ENCODE results near the gene CHKB.

The CHKB gene

GRCh38 chr22:50551160-50551752 lies 31.4 kb downstream of the CHKB start:
- DNase-seq (ENCODE audit: low read depth) = no peak

GRCh38 chr22:50550395-50550794 lies 32.3 kb downstream of the CHKB start:
- TF ChIP-seq, protein P1, sequence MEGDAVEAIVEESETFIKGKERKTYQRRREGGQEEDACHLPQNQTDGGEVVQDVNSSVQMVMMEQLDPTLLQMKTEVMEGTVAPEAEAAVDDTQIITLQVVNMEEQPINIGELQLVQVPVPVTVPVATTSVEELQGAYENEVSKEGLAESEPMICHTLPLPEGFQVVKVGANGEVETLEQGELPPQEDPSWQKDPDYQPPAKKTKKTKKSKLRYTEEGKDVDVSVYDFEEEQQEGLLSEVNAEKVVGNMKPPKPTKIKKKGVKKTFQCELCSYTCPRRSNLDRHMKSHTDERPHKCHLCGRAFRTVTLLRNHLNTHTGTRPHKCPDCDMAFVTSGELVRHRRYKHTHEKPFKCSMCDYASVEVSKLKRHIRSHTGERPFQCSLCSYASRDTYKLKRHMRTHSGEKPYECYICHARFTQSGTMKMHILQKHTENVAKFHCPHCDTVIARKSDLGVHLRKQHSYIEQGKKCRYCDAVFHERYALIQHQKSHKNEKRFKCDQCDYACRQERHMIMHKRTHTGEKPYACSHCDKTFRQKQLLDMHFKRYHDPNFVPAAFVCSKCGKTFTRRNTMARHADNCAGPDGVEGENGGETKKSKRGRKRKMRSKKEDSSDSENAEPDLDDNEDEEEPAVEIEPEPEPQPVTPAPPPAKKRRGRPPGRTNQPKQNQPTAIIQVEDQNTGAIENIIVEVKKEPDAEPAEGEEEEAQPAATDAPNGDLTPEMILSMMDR (IDR thresholded peaks at IDR 0.05; ENCODE audit: insufficient read depth, low read depth, low read length, missing control alignments) = no peak
- DNase-seq (ENCODE audit: low read depth) = no peak
- no peak overlapping the region for H3K4me3 ChIP-seq (ENCODE audit: low read length)

More at GRCh38 chr22:50551160-50551752, 31.4 kb downstream of the CHKB start:
- no peak overlapping the region for H3K4me3 ChIP-seq (ENCODE audit: low read length)
- TF ChIP-seq, protein P1 (IDR thresholded peaks at IDR 0.05; ENCODE audit: insufficient read depth, low read depth, low read length, missing control alignments) = no peak

DNA sequence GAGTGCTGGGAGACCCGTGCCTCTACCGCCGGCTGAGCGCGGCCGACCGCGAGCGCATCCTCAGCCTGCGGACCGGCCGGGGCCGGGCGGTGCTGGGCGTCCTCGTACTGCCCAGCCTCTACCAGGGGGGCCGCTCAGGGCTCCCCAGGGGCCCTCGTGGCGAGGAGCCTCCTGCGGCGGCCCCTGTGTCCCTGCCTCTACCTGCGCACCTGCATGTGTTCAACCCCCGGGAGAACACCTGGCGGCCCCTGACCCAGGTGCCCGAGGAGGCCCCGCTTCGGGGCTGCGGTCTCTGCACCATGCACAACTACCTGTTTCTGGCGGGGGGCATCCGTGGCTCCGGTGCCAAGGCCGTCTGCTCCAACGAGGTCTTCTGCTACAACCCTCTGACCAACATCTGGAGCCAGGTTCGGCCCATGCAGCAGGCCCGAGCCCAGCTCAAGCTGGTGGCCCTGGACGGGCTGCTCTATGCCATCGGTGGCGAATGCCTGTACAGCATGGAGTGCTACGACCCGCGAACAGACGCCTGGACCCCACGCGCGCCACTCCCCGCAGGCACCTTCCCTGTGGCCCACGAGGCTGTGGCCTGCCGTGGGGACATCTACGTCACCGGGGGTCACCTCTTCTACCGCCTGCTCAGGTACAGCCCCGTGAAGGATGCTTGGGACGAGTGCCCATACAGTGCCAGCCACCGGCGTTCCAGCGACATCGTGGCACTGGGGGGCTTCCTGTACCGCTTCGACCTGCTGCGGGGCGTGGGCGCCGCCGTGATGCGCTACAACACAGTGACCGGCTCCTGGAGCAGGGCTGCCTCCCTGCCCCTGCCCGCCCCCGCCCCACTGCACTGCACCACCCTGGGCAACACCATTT lies 33.5 kb downstream of the CHKB start:
- TF ChIP-seq, protein P1 (IDR thresholded peaks at IDR 0.05; ENCODE audit: insufficient read depth, low read depth, low read length, missing control alignments) = no peak
- no peak overlapping the region for H3K4me3 ChIP-seq (ENCODE audit: low read length)
- DNase-seq (ENCODE audit: low read depth) = no peak

DNA sequence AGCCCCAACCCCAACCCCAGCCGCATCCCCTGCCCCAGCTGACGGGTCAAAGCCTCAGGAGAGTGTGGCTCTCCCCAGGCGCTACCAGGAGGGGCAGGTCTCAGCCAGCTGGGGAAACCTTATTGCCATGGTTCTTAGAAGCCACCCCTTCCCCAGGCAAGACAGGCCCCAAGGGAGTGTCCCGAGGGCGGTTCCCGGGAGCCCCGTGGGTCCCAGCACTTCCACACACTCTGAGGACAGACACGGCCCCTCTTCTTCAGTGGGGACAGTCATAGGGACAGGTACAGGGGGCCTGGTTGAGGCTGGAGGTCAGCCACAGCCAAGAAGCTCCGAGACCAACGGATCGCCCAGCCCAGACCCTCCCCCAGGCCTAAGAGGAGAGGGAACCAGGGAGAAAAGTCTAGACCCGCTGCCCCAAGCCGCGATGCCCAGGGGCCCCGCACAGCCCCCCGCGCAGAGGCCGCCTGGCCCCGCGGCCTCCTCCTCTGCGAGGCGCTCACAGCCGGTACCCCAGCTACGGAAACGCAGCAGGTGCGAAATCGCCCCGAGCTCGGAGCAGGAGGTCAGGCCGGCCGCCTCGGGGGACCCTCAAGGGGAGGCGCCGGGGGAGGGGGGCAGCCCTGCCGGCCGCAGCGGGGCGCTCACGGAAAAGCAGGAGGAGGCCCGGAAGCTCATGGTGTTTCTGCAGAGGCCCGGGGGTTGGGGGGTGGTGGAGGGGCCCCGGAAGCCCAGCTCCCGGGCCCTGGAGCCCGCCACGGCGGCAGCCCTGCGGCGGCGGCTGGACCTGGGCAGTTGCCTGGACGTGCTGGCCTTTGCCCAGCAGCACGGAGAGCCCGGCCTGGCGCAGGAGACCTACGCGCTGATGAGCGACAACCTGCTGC lies 34.4 kb downstream of the CHKB start:
- H3K4me3 ChIP-seq (ENCODE audit: low read length) = no peak overlapping the region
- TF ChIP-seq, protein P1 (IDR thresholded peaks at IDR 0.05; ENCODE audit: insufficient read depth, low read depth, low read length, missing control alignments) = no peak
- no peak for DNase-seq (ENCODE audit: low read depth)

GRCh38 chr22:50547263-50547985 lies 35.2 kb downstream of the CHKB start:
- TF ChIP-seq, protein P1 (IDR thresholded peaks at IDR 0.05; ENCODE audit: insufficient read depth, low read depth, low read length, missing control alignments) = no peak
- DNase-seq (ENCODE audit: low read depth) = no peak
- no peak overlapping the region for H3K4me3 ChIP-seq (ENCODE audit: low read length)

Data from epithelial cell of esophagus (primary cell).